Peyer's patch (tissue), 4 donors: ENCODE data around the gene C16orf96.

Experiments
- CTCF ChIP-seq, 6 experiments: fragments of 450-650 bp in 4 of 6; fragments of 200-600 bp in 2 of 6; sonication (generic) in 1 of 6; IDR thresholded peaks; one replicate each; pipeline ENCODE4 v1.5.1; 2017 to 2019; ENCODE audit warnings: antibody characterized with exemption in 6 of 6, mild to moderate bottlenecking in 3 of 6, moderate library complexity in 1 of 6
- POLR2A ChIP-seq, 2 donors: fragments of 450-650 bp; IDR thresholded peaks; one replicate each; pipeline ENCODE4 v1.5.1; 2017; ENCODE audit warnings: antibody characterized with exemption in 2 of 2, mild to moderate bottlenecking in 2 of 2, moderate library complexity in 2 of 2

GRCh38 chr16:4599545-4599944, 43.4 kb downstream of the C16orf96 start:
- TF ChIP-seq CTCF (IDR thresholded peaks at IDR 0.05) (no peak), POLR2A (IDR thresholded peaks at IDR 0.05) (no peak)
